ENCODE data around the gene RPS19BP1. TPM values are rescaled to one million over a fixed set of nuclear protein-coding genes. Genes with fewer than 3 reads are reported as not detected.

Gene RPS19BP1
- total and polyA plus RNA-seq, 2 of the 8 experiments (the other 6 are each of a cell fraction or from before 2014, with no cell fraction given), result 77.9 to 97.9 TPM

GRCh38 chr22:39528681-39529486 is 3.7 kb downstream of the RPS19BP1 start (continued):
- TF ChIP-seq CTBP2 (IDR thresholded peaks at IDR 0.05; ENCODE audit: borderline replicate concordance, insufficient read depth, insufficient read length, low read length), result no peak
- TF ChIP-seq SUZ12 (IDR thresholded peaks at IDR 0.05; ENCODE audit: low read length), result no peak
- no peak for TF ChIP-seq SRF (IDR thresholded peaks at IDR 0.05; ENCODE audit: low read depth, low read length)
- no peak for TF ChIP-seq JUN (IDR thresholded peaks at IDR 0.05; ENCODE audit: low read depth, low read length)
- TF ChIP-seq SIRT6 (IDR thresholded peaks at IDR 0.05; ENCODE audit: low read length), result no peak
- no peak for TF ChIP-seq FOSL1 (IDR thresholded peaks at IDR 0.05; ENCODE audit: insufficient read depth, low read depth, low read length)
- TF ChIP-seq HDAC2 (IDR thresholded peaks at IDR 0.05; ENCODE audit: borderline replicate concordance in 1 of 2, low read depth in 2 of 2, low read length in 2 of 2), result no peak
- no peak for TF ChIP-seq POU5F1 (IDR thresholded peaks at IDR 0.05; ENCODE audit: low read depth, low read length)
- TF ChIP-seq CREB1 (IDR thresholded peaks at IDR 0.05), result peak; percentile 72
- TF ChIP-seq YY1 (IDR thresholded peaks at IDR 0.05; ENCODE audit: low read depth, low read length), result peak; percentile 88
- TF ChIP-seq TAF1 (IDR thresholded peaks at IDR 0.05; ENCODE audit: low read depth, low read length), result no peak; the same call in 1 of the 2 replicates
- no peak for TF ChIP-seq KDM5A (IDR thresholded peaks at IDR 0.05; ENCODE audit: low read length)
- TF ChIP-seq RNF2 (IDR thresholded peaks at IDR 0.05; ENCODE audit: borderline replicate concordance, low read depth, low read length, missing control alignments, poor library complexity, severe bottlenecking), result no peak
- TF ChIP-seq ZNF274 (IDR thresholded peaks at IDR 0.05; ENCODE audit: borderline replicate concordance, extremely low read depth, low read length), result no peak
- peak; percentile 44; the same call in 1 of the 2 replicates for TF ChIP-seq E2F6 (IDR thresholded peaks at IDR 0.05)
- peak; percentile 100 for TF ChIP-seq SP1 (IDR thresholded peaks at IDR 0.05; ENCODE audit: low read depth, low read length)
- peak; percentile 89; the same call in 1 of the 2 replicates for TF ChIP-seq ATF2 (IDR thresholded peaks at IDR 0.05; ENCODE audit: low read length)
- TF ChIP-seq POLR2A (IDR thresholded peaks at IDR 0.05; ENCODE audit: control extremely low read depth in 1 of 2, low read depth in 2 of 2, low read length in 2 of 2), result no peak; a peak in 1 of 3 replicates
- TF ChIP-seq USF2 (IDR thresholded peaks at IDR 0.05; ENCODE audit: low read length), result no peak
- no peak for TF ChIP-seq BCL11A (IDR thresholded peaks at IDR 0.05; ENCODE audit: low read depth in 2 of 2, low read length in 2 of 2)
- no peak; the same call in 1 of the 2 replicates for TF ChIP-seq CEBPB (IDR thresholded peaks at IDR 0.05; ENCODE audit: low read depth, low read length)
